IPS-11a (cell line): ENCODE data around the gene HIRIP3.
"Not testable (repeated sequence)": the region's sequence is repeated elsewhere in the genome, so short reads cannot be mapped to it uniquely, and the experiment has no call there.

Source experiments
- H3K4me3 ChIP-seq: one replicate; pipeline ENCODE4 v1.5.1; 2013; ENCODE audit warnings: low read depth, low read length, control low read depth

Gene HIRIP3

GRCh38 chr16:30017277-30017656 is 21.9 kb upstream of the HIRIP3 start:
- no peak overlapping the region for H3K4me3 ChIP-seq

- H3K4me3 ChIP-seq = no peak overlapping the region
Observed at GRCh38 chr16:30016555-30017276, 21.3 kb upstream of the HIRIP3 start.

- not testable (repeated sequence) for H3K4me3 ChIP-seq
Observed at GRCh38 chr16:30015450-30015849, 20.0 kb upstream of the HIRIP3 start.

- not testable (repeated sequence) for H3K4me3 ChIP-seq
Observed at GRCh38 chr16:30012598-30012997, 17.2 kb upstream of the HIRIP3 start.

- peak overlapping the region; percentile 83 for H3K4me3 ChIP-seq
Observed at GRCh38 chr16:30011714-30012504, 16.5 kb upstream of the HIRIP3 start.

GRCh38 chr16:30010844-30011713 is 15.7 kb upstream of the HIRIP3 start, which contains the start of gene DOC2A:
TSS of gene DOC2A (minus strand) at chr16:30011027. CDS start at chr16:30010222, 805 bp downstream.
- peak within 1 kb of the TSS; percentile 83 for H3K4me3 ChIP-seq

GRCh38 chr16:30009990-30010843 is 14.8 kb upstream of the HIRIP3 start:
- H3K4me3 ChIP-seq = peak overlapping the region; percentile 35

GRCh38 chr16:30009085-30009862 is 13.9 kb upstream of the HIRIP3 start:
- no peak overlapping the region for H3K4me3 ChIP-seq

- H3K4me3 ChIP-seq = no peak overlapping the region
Observed at GRCh38 chr16:30007378-30007895, 12.0 kb upstream of the HIRIP3 start.

- H3K4me3 ChIP-seq = no peak overlapping the region
Observed at GRCh38 chr16:30006659-30007377, 11.4 kb upstream of the HIRIP3 start.

- no peak overlapping the region for H3K4me3 ChIP-seq
Observed at GRCh38 chr16:30006095-30006473, 10.7 kb upstream of the HIRIP3 start.

- H3K4me3 ChIP-seq = no peak overlapping the region
Observed at GRCh38 chr16:30005341-30006094, 10.1 kb upstream of the HIRIP3 start.

GRCh38 chr16:30004811-30005242 is 9.4 kb upstream of the HIRIP3 start:
- no peak overlapping the region for H3K4me3 ChIP-seq

GRCh38 chr16:30004424-30004776 is 9.0 kb upstream of the HIRIP3 start:
- H3K4me3 ChIP-seq = no peak overlapping the region

- H3K4me3 ChIP-seq = no peak overlapping the region
Observed at GRCh38 chr16:30003670-30004423, 8.4 kb upstream of the HIRIP3 start.

GRCh38 chr16:30002614-30003346 is 7.4 kb upstream of the HIRIP3 start:
- no peak overlapping the region for H3K4me3 ChIP-seq
